ENCODE data around the gene CFAP65. TPM values are rescaled to one million over a fixed set of nuclear protein-coding genes. Genes with fewer than 3 reads are reported as not detected.
A peak's percentile ranks its signal among the peaks of the same experiment; 100 is the strongest.

The CFAP65 gene
- total RNA-seq, 5 donors from 2014 or later (not counting 1 experiment from before 2014, with no cell fraction given), result 0.16 TPM; not detected in 4

DNA sequence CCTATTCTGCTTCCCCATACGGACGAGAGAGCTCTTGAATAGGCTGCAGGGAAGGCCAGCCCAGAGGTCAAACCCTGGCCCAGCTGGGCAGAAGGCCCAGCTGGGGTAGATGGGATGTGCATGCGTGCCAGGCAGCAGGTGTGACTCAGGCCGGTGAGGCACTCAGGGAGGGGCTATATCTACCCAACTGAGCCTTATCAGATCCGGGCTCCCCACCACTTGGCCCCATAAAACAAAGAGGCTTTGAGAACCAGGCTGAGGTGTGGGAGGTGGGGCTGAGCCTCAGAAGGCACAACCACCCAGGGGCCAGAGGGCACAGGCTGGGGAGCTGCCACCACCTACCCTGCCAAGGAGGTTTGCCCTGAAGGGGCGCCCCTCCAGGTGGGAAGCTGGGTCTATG, 8.0 kb upstream of the CFAP65 start:
- ChIA-PET POLR2A (no interaction called here), CTCF (interaction anchor here in 1 of 2 donors (0.5 kb wide), 1 partner anchor 436 kb away, joined by 5 read pairs; no protein-coding TSS in a partner anchor)
- Mint-ChIP-seq H3K27me3 (peaks cover 61 to 69% of the 10 kb centered on the region in 2 donors), H3K9me3 (no peaks in the 10 kb centered on the region), H3K4me3 (no peak overlapping the region), H3K27ac (no peak overlapping the region), H3K36me3 (no peaks in the 10 kb centered on the region), H3K4me1 (no peaks in the 10 kb centered on the region)
- Histone ChIP-seq H3K27ac (ENCODE audit: low read length) (no peak overlapping the region), H3K4me3 (ENCODE audit: control insufficient read depth in 1 of 2, extremely low read depth in 1 of 2, low read length in 1 of 2) (no peak overlapping the region), H3K4me1 (ENCODE audit: control insufficient read depth in 1 of 2, extremely low read depth in 1 of 2, insufficient read depth in 2 of 2, low read length in 2 of 2) (no peaks in the 10 kb centered on the region), H3K27me3 (replicated peaks in 1 of 2; ENCODE audit: control insufficient read depth in 2 of 2, extremely low read depth in 1 of 2, insufficient read depth in 2 of 2, low read length in 1 of 2) (peaks cover 2 to 57% of the 10 kb centered on the region in 2 experiments), H3K9me3 (no peaks in the 10 kb centered on the region), H3K36me3 (ENCODE audit: control insufficient read depth in 2 of 2, extremely low read depth in 1 of 2, insufficient read depth in 1 of 2, low read length in 1 of 2) (no peaks in the 10 kb centered on the region)
- ATAC-seq (replicated peaks in 1 of 4) (no peak), DNase-seq (no peak)
- WGBS (ENCODE audit: insufficient coverage), result 64% methylated on average over 1 of the region's 6 CpGs

DNA sequence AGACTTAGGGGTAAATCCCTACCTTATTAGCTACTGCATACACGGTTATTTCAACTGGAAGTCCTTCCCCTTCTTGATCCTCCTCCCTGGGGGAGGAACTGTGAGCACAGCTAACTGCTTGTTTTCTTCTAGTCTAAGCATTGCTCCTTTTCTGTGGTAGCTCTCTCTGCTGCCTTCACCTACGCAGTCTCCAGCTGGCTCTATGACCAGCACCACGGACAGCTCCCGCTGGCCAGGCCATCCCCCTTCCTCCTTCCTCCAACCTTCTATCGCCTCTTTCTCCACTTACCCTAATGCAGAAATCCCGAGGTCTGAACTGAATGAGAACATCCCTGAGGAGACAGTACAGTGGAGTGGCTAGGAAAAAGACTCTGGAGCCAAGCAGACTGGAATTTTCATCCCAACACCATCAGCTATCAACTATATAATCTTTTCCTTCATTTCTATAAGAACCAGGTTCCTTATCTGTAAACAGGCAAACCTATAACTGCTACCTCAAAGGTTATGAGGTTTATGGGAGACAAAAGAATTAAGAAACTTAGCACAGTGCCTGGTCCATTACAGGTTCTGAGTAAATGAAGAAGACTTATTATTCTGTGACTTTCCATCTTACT, 4.7 kb upstream of the CFAP65 start:
- Mint-ChIP-seq H3K27me3 (peaks cover 67 to 79% of the 10 kb centered on the region in 2 donors), H3K9me3 (no peaks in the 10 kb centered on the region), H3K36me3 (no peaks in the 10 kb centered on the region), H3K4me3 (no peak overlapping the region), H3K4me1 (peaks cover 8 to 13% (median 8%) of the 10 kb centered on the region in 3 donors), H3K27ac (no peak overlapping the region)
- no peaks in the 10 kb centered on the region for H3K9me3 ChIP-seq
- ATAC-seq (replicated peaks in 1 of 4), result no peak
- H3K27me3 ChIP-seq (replicated peaks in 1 of 2; ENCODE audit: control insufficient read depth in 2 of 2, extremely low read depth in 1 of 2, insufficient read depth in 2 of 2, low read length in 1 of 2), result peaks cover 2 to 60% of the 10 kb centered on the region in 2 experiments
- peaks cover 0 to 4% of the 10 kb centered on the region in 2 experiments for H3K4me1 ChIP-seq (ENCODE audit: control insufficient read depth in 1 of 2, extremely low read depth in 1 of 2, insufficient read depth in 2 of 2, low read length in 2 of 2)
- H3K4me3 ChIP-seq (ENCODE audit: control insufficient read depth in 1 of 2, extremely low read depth in 1 of 2, low read length in 1 of 2), result no peak overlapping the region
- ChIA-PET CTCF (no interaction called here), POLR2A (no interaction called here)
- H3K36me3 ChIP-seq (ENCODE audit: control insufficient read depth in 2 of 2, extremely low read depth in 1 of 2, insufficient read depth in 1 of 2, low read length in 1 of 2), result no peaks in the 10 kb centered on the region
- WGBS (ENCODE audit: insufficient coverage), result 12% methylated on average over 5 of the region's 6 CpGs
- DNase-seq, result peak in 1 of 35 experiments; percentile 28
- no peak overlapping the region for H3K27ac ChIP-seq (ENCODE audit: low read length)

GRCh38 chr2:219042750-219043149, 1.4 kb upstream of the CFAP65 start:
- ATAC-seq (replicated peaks in 1 of 4) (no peak), DNase-seq (no peak)
- no peak overlapping the region for H3K4me3 ChIP-seq (ENCODE audit: control insufficient read depth in 1 of 2, extremely low read depth in 1 of 2, low read length in 1 of 2)
- no peaks in the 10 kb centered on the region for H3K9me3 ChIP-seq
- no peaks in the 10 kb centered on the region for H3K9me3 Mint-ChIP-seq
- peaks cover 0 to 4% of the 10 kb centered on the region in 2 experiments for H3K4me1 ChIP-seq (ENCODE audit: control insufficient read depth in 1 of 2, extremely low read depth in 1 of 2, insufficient read depth in 2 of 2, low read length in 2 of 2)
- H3K36me3 ChIP-seq (ENCODE audit: control insufficient read depth in 2 of 2, extremely low read depth in 1 of 2, insufficient read depth in 1 of 2, low read length in 1 of 2), result no peaks in the 10 kb centered on the region
- peaks cover 10 to 16% (median 12%) of the 10 kb centered on the region in 3 donors for H3K4me1 Mint-ChIP-seq
- peaks cover 54 to 78% of the 10 kb centered on the region in 2 donors for H3K27me3 Mint-ChIP-seq
- POLR2A ChIA-PET, result no interaction called here
- no peak overlapping the region for H3K27ac ChIP-seq (ENCODE audit: low read length)
- 81% methylated on average over 2 of the region's 2 CpGs for WGBS (ENCODE audit: insufficient coverage)
- H3K4me3 Mint-ChIP-seq, result no peak overlapping the region
- CTCF ChIA-PET, result interaction anchor here (0.6 to 1.2 kb wide), 4 partner anchors 11 to 855 kb away, joined by 3 to 6 read pairs (median 4); no protein-coding TSS in a partner anchor
- H3K27me3 ChIP-seq (replicated peaks in 1 of 2; ENCODE audit: control insufficient read depth in 2 of 2, extremely low read depth in 1 of 2, insufficient read depth in 2 of 2, low read length in 1 of 2), result peaks cover 2 to 55% of the 10 kb centered on the region in 2 experiments
- H3K36me3 Mint-ChIP-seq, result no peaks in the 10 kb centered on the region
- H3K27ac Mint-ChIP-seq, result no peak overlapping the region

- peaks cover 2 to 61% of the 10 kb centered on the region in 2 experiments for H3K27me3 ChIP-seq (replicated peaks in 1 of 2; ENCODE audit: control insufficient read depth in 2 of 2, extremely low read depth in 1 of 2, insufficient read depth in 2 of 2, low read length in 1 of 2)
- H3K4me1 ChIP-seq (ENCODE audit: control insufficient read depth in 1 of 2, extremely low read depth in 1 of 2, insufficient read depth in 2 of 2, low read length in 2 of 2), result peaks cover 0 to 4% of the 10 kb centered on the region in 2 experiments
- CTCF ChIA-PET, result interaction anchor here in 1 of 2 donors (0.6 to 1.0 kb wide), 2 partner anchors 60 to 113 kb away, joined by 3 to 4 read pairs; no protein-coding TSS in a partner anchor
- H3K27me3 Mint-ChIP-seq, result peaks cover 53 to 80% of the 10 kb centered on the region in 2 donors
- peaks cover 10 to 16% (median 12%) of the 10 kb centered on the region in 3 donors for H3K4me1 Mint-ChIP-seq
- H3K36me3 Mint-ChIP-seq, result no peaks in the 10 kb centered on the region
- no peak overlapping the region for H3K4me3 Mint-ChIP-seq
- H3K27ac ChIP-seq (ENCODE audit: low read length), result no peak overlapping the region
- no peaks in the 10 kb centered on the region for H3K9me3 ChIP-seq
- no peaks in the 10 kb centered on the region for H3K9me3 Mint-ChIP-seq
- no peak overlapping the region for H3K4me3 ChIP-seq (ENCODE audit: control insufficient read depth in 1 of 2, extremely low read depth in 1 of 2, low read length in 1 of 2)
- H3K27ac Mint-ChIP-seq, result no peak overlapping the region
- ATAC-seq (replicated peaks in 1 of 4) (no peak), DNase-seq (no peak)
- no peaks in the 10 kb centered on the region for H3K36me3 ChIP-seq (ENCODE audit: control insufficient read depth in 2 of 2, extremely low read depth in 1 of 2, insufficient read depth in 1 of 2, low read length in 1 of 2)
- POLR2A ChIA-PET, result no interaction called here
- no CpG with 5 or more reads among the region's 4 CpGs for WGBS (ENCODE audit: insufficient coverage)
Observed at GRCh38 chr2:219042157-219042556, 841 bp upstream of the CFAP65 start.

DNA sequence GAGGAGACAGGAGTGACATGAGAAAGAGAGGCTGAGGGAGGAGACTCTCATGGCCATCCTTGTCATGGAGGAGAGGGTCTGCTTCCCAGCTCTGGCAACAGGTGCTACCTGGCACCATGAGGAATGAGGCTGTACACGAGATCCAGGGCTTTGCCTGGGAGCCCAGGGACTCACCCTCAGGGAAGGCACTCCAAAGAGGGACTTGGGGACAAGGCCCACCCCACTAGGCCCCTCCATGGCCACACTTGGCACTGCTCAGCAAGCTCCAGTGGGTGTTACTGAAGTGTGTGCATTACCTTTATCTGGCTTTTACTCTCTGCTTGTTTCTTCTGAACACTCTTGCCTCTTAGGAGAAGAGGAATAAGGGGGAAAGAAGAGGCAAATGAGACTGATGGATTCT, 2.7 kb downstream of the CFAP65 start:
- no peak overlapping the region for H3K4me3 Mint-ChIP-seq
- DNase-seq (no peak), ATAC-seq (replicated peaks in 1 of 4) (no peak)
- CTCF ChIA-PET, result interaction anchor here (0.6 to 1.7 kb wide), 3 partner anchors 9 to 173 kb away, joined by 3 to 4 read pairs (median 3); no protein-coding TSS in a partner anchor
- Histone ChIP-seq H3K27ac (ENCODE audit: low read length) (no peak overlapping the region), H3K4me1 (ENCODE audit: control insufficient read depth in 1 of 2, extremely low read depth in 1 of 2, insufficient read depth in 2 of 2, low read length in 2 of 2) (peaks cover 0 to 4% of the 10 kb centered on the region in 2 experiments), H3K9me3 (no peaks in the 10 kb centered on the region), H3K4me3 (ENCODE audit: control insufficient read depth in 1 of 2, extremely low read depth in 1 of 2, low read length in 1 of 2) (no peak overlapping the region), H3K27me3 (replicated peaks in 1 of 2; ENCODE audit: control insufficient read depth in 2 of 2, extremely low read depth in 1 of 2, insufficient read depth in 2 of 2, low read length in 1 of 2) (peaks cover 2 to 59% of the 10 kb centered on the region in 2 experiments), H3K36me3 (ENCODE audit: control insufficient read depth in 2 of 2, extremely low read depth in 1 of 2, insufficient read depth in 1 of 2, low read length in 1 of 2) (no peaks in the 10 kb centered on the region)
- H3K27me3 Mint-ChIP-seq, result peaks cover 41 to 76% of the 10 kb centered on the region in 2 donors
- H3K27ac Mint-ChIP-seq, result no peak overlapping the region
- H3K4me1 Mint-ChIP-seq, result peaks cover 10 to 16% (median 12%) of the 10 kb centered on the region in 3 donors
- POLR2A ChIA-PET, result no interaction called here
- H3K36me3 Mint-ChIP-seq, result no peaks in the 10 kb centered on the region
- no CpG with 5 or more reads among the region's 1 CpG for WGBS (ENCODE audit: insufficient coverage)
- H3K9me3 Mint-ChIP-seq, result no peaks in the 10 kb centered on the region

DNA sequence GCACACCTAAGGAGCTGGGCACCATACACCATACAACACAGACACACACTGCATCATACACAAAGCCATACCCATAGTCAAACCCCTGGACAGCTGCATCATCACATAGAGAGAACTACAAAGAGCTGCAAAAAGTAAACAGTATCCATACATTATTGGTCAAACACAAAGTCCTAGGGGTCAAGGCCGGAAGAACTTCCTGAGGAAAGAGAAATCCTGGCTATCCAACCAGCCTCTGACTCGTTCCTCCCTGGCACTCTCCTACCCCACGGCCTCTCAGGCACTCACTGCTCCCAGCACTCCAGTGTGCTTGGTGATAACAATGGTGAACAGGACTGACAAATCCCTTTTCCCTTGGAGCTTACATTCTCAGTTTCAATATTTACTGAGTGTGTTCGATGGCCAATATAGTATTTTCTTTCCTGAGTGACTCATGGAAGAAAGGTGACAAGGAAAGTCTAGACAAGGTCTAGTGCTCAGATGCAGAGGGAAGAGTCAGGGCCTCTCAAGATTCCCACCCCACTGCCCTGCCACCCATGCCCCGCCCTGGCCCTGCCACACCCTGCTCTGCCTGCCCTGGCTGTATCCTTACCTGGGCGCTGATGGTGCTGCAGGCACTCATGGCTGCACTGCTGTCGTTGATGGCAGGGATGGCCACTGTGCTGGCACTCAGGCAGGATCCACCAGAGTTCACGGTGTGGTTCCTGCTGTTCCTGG, 3.4 kb downstream of the CFAP65 start:
- Histone ChIP-seq H3K36me3 (ENCODE audit: control insufficient read depth in 2 of 2, extremely low read depth in 1 of 2, insufficient read depth in 1 of 2, low read length in 1 of 2) (no peaks in the 10 kb centered on the region), H3K4me3 (ENCODE audit: control insufficient read depth in 1 of 2, extremely low read depth in 1 of 2, low read length in 1 of 2) (no peak overlapping the region), H3K9me3 (no peaks in the 10 kb centered on the region), H3K4me1 (ENCODE audit: control insufficient read depth in 1 of 2, extremely low read depth in 1 of 2, insufficient read depth in 2 of 2, low read length in 2 of 2) (peaks cover 0 to 4% of the 10 kb centered on the region in 2 experiments), H3K27me3 (replicated peaks in 1 of 2; ENCODE audit: control insufficient read depth in 2 of 2, extremely low read depth in 1 of 2, insufficient read depth in 2 of 2, low read length in 1 of 2) (peaks cover 2 to 58% of the 10 kb centered on the region in 2 experiments), H3K27ac (ENCODE audit: low read length) (no peak overlapping the region)
- Mint-ChIP-seq H3K27ac (no peak overlapping the region), H3K4me1 (peaks cover 10 to 16% (median 12%) of the 10 kb centered on the region in 3 donors), H3K27me3 (peaks cover 47 to 75% of the 10 kb centered on the region in 2 donors), H3K9me3 (no peaks in the 10 kb centered on the region), H3K4me3 (no peak overlapping the region), H3K36me3 (no peaks in the 10 kb centered on the region)
- WGBS (ENCODE audit: insufficient coverage), result 50% methylated on average over 5 of the region's 8 CpGs
- ChIA-PET CTCF (interaction anchor here (0.6 to 1.7 kb wide), 3 partner anchors 8 to 174 kb away, joined by 3 to 4 read pairs (median 3); no protein-coding TSS in a partner anchor), POLR2A (no interaction called here)
- no peak for DNase-seq
- ATAC-seq (replicated peaks in 1 of 4), result no peak
